HepG2 (cell line): ENCODE measurements around the gene ODC1. TPM values are rescaled to one million over a fixed set of nuclear protein-coding genes. Genes with fewer than 3 reads are reported as not detected.

Source experiments
- ARID5B ChIP-seq: IDR thresholded peaks from 2 replicates; pipeline ENCODE4 v1.4.0; 2020; ENCODE audit warnings: mild to moderate bottlenecking, missing genetic modification reagents
- BRD4 ChIP-seq: sonication (generic); formaldehyde crosslinking; IDR thresholded peaks from 2 replicates; pipeline ENCODE4 v1.4.0; 2020; ENCODE audit warnings: missing genetic modification reagents
- CHD4 ChIP-seq: fragments of 200-600 bp; sonication (generic); IDR thresholded peaks from 2 replicates; pipeline ENCODE4 v1.7.0; 2017; ENCODE audit warnings: mild to moderate bottlenecking, low read length, borderline replicate concordance
- HOMEZ ChIP-seq: IDR thresholded peaks from 2 replicates; pipeline ENCODE4 v1.6.1; 2016; ENCODE audit warnings: low read depth
- KMT2B ChIP-seq: IDR thresholded peaks from 2 replicates; pipeline ENCODE4 v1.6.1; 2016; ENCODE audit warnings: missing genetic modification reagents, missing compliant biosample characterization
- PLRG1 ChIP-seq: fragments of 450-650 bp; conservative IDR thresholded peaks from 2 replicates; pipeline ENCODE4 v1.6.1; 2016
- POLR2AphosphoS5 ChIP-seq: IDR thresholded peaks from 2 replicates; pipeline ENCODE4 v1.6.1; 2012; ENCODE audit warnings: low read depth, low read length
- SNAI1 ChIP-seq: sonication (generic); formaldehyde crosslinking; IDR thresholded peaks from 2 replicates; pipeline ENCODE4 v1.5.0; 2020; ENCODE audit warnings: mild to moderate bottlenecking, missing genetic modification reagents, borderline replicate concordance
- ZBTB7A ChIP-seq: sonication (generic); formaldehyde crosslinking; IDR thresholded peaks from 2 replicates; pipeline ENCODE4 v1.8.0; 2022; ENCODE audit warnings: mild to moderate bottlenecking, missing genetic modification reagents
- ZNF160 ChIP-seq: sonication (generic); formaldehyde crosslinking; IDR thresholded peaks from 2 replicates; pipeline ENCODE4 v1.8.0; 2022; ENCODE audit warnings: mild to moderate bottlenecking, inconsistent platforms, missing genetic modification reagents
- ZNF670 ChIP-seq: sonication (generic); formaldehyde crosslinking; IDR thresholded peaks from 2 replicates; pipeline ENCODE4 v1.8.0; 2022; ENCODE audit warnings: mild to moderate bottlenecking, missing genetic modification reagents, borderline replicate concordance
- ZNF839 ChIP-seq: sonication (generic); formaldehyde crosslinking; IDR thresholded peaks from 2 replicates; pipeline ENCODE4 v1.4.0; 2020; ENCODE audit warnings: missing genetic modification reagents, mild to moderate bottlenecking, borderline replicate concordance
- ZNF841 ChIP-seq: sonication (generic); formaldehyde crosslinking; IDR thresholded peaks from 2 replicates; pipeline ENCODE4 v1.8.1; 2023; ENCODE audit warnings: missing genetic modification reagents, borderline replicate concordance
- ZNF878 ChIP-seq: sonication (generic); formaldehyde crosslinking; IDR thresholded peaks from 2 replicates; pipeline ENCODE4 v1.8.1; 2023; ENCODE audit warnings: mild to moderate bottlenecking, missing genetic modification reagents, moderate library complexity
- polyA plus RNA-seq, 8 experiments: library from polyadenylated mRNA; depleted of rRNA in 3 of 8; stranded (reverse) in 7 of 8; unstranded in 1 of 8; fragments of >200 nt; fragmentation: Illumina TruSeq in 4 of 8; extraction: Trizol in 4 of 8; gene quantifications; 2 replicates each; pipeline versions ENCODE4 v1.2.1 to v1.2.3, GENCODE V29; 2011 to 2016; ENCODE audit warnings: low read depth in 4 of 8, missing spikeins in 1 of 8, mixed read lengths in 1 of 8; ENCODE audit not compliant: insufficient read depth in 1 of 8
- total RNA-seq, 5 experiments: library from RNA; depleted of rRNA; stranded (reverse); fragments of >200 nt; fragmentation: Illumina TruSeq; extraction: Trizol; gene quantifications; 2 replicates each; pipeline ENCODE4 v1.2.3, GENCODE V29; 2016; ENCODE audit warnings: low read depth in 1 of 5
- TF ChIP-seq, protein P1 (sequence below): sonication (generic); formaldehyde crosslinking; IDR thresholded peaks from 2 replicates; pipeline ENCODE4 v1.4.0; 2020; ENCODE audit warnings: mild to moderate bottlenecking, missing genetic modification reagents, borderline replicate concordance
- TF ChIP-seq, protein P2 (sequence below): sonication (generic); formaldehyde crosslinking; IDR thresholded peaks from 2 replicates; pipeline ENCODE4 v1.5.0; 2020; ENCODE audit warnings: mild to moderate bottlenecking, missing genetic modification reagents

The ODC1 gene
- total and polyA plus RNA-seq, 2 of the 13 experiments (the other 11 are each of a cell fraction or from before 2014, with no cell fraction given): 142 to 371 TPM

- TF ChIP-seq BRD4: no peak
- 0 out of 2 replicates have a peak, but pooled peaks have one; percentile 16 for TF ChIP-seq KMT2B
- TF ChIP-seq, protein P1, sequence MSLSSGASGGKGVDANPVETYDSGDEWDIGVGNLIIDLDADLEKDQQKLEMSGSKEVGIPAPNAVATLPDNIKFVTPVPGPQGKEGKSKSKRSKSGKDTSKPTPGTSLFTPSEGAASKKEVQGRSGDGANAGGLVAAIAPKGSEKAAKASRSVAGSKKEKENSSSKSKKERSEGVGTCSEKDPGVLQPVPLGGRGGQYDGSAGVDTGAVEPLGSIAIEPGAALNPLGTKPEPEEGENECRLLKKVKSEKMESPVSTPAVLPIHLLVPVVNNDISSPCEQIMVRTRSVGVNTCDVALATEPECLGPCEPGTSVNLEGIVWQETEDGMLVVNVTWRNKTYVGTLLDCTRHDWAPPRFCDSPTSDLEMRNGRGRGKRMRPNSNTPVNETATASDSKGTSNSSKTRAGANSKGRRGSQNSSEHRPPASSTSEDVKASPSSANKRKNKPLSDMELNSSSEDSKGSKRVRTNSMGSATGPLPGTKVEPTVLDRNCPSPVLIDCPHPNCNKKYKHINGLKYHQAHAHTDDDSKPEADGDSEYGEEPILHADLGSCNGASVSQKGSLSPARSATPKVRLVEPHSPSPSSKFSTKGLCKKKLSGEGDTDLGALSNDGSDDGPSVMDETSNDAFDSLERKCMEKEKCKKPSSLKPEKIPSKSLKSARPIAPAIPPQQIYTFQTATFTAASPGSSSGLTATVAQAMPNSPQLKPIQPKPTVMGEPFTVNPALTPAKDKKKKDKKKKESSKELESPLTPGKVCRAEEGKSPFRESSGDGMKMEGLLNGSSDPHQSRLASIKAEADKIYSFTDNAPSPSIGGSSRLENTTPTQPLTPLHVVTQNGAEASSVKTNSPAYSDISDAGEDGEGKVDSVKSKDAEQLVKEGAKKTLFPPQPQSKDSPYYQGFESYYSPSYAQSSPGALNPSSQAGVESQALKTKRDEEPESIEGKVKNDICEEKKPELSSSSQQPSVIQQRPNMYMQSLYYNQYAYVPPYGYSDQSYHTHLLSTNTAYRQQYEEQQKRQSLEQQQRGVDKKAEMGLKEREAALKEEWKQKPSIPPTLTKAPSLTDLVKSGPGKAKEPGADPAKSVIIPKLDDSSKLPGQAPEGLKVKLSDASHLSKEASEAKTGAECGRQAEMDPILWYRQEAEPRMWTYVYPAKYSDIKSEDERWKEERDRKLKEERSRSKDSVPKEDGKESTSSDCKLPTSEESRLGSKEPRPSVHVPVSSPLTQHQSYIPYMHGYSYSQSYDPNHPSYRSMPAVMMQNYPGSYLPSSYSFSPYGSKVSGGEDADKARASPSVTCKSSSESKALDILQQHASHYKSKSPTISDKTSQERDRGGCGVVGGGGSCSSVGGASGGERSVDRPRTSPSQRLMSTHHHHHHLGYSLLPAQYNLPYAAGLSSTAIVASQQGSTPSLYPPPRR (CRISPR knock-in tag): peak; percentile 73; the same call in 1 of the 2 replicates
- TF ChIP-seq PLRG1: no peak
- TF ChIP-seq POLR2AphosphoS5: peak; percentile 58
- peak; percentile 24; the same call in 1 of the 2 replicates for TF ChIP-seq HOMEZ (CRISPR knock-in tag)
- no peak for TF ChIP-seq ZNF841 (CRISPR knock-in tag)
- peak; percentile 75 for TF ChIP-seq ARID5B (CRISPR knock-in tag)
- TF ChIP-seq SNAI1 (CRISPR knock-in tag): no peak; the same call in 1 of the 2 replicates
- TF ChIP-seq ZNF878 (CRISPR knock-in tag): no peak
- TF ChIP-seq, protein P2, sequence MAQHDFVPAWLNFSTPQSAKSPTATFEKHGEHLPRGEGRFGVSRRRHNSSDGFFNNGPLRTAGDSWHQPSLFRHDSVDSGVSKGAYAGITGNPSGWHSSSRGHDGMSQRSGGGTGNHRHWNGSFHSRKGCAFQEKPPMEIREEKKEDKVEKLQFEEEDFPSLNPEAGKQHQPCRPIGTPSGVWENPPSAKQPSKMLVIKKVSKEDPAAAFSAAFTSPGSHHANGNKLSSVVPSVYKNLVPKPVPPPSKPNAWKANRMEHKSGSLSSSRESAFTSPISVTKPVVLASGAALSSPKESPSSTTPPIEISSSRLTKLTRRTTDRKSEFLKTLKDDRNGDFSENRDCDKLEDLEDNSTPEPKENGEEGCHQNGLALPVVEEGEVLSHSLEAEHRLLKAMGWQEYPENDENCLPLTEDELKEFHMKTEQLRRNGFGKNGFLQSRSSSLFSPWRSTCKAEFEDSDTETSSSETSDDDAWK (CRISPR knock-in tag): no peak
- TF ChIP-seq ZNF839 (CRISPR knock-in tag): 0 out of 2 replicates have a peak, but pooled peaks have one; percentile 55
- TF ChIP-seq CHD4: peak; percentile 78; the same call in 1 of the 2 replicates
- no peak for TF ChIP-seq ZNF670 (CRISPR knock-in tag)
- TF ChIP-seq ZBTB7A: peak; percentile 56; the same call in 1 of the 2 replicates
- TF ChIP-seq ZNF160 (CRISPR knock-in tag): 0 out of 2 replicates have a peak, but pooled peaks have one; percentile 35
Observed at GRCh38 chr2:10400978-10401951, 46.9 kb downstream of the ODC1 start (continued).
